GM23338 (cell line): Measurements from ENCODE around the gene SPRED3. TPM values are rescaled to one million over a fixed set of nuclear protein-coding genes. Genes with fewer than 3 reads are reported as not detected.
A peak's percentile ranks its signal among the peaks of the same experiment; 100 is the strongest.

Experiments
- ATAC-seq: fragments of 200-7000 bp; cut with Tn5 transposase; 3 replicates; pipeline ENCODE4 v1.9.1; 2020
- DNase-seq: peaks from one replicate; pipeline ENCODE4 v3.0.0-alpha.2; 2015; ENCODE audit warnings: low spot score
- H2AFZ ChIP-seq: fragments of 200-600 bp; sonication (generic); 2 replicates; pipeline ENCODE4 v1.8.0; 2016; ENCODE audit warnings: antibody characterized with exemption, mild to moderate bottlenecking, moderate library complexity
- H3F3A ChIP-seq: fragments of 200-600 bp; sonication (generic); replicated peaks from 2 replicates; pipeline ENCODE4 v1.8.0; 2017; ENCODE audit warnings: antibody characterized with exemption, mixed run types, low read depth
- H3K27ac ChIP-seq: fragments of 200-600 bp; sonication (generic); 2 replicates; pipeline ENCODE4 v1.6.1; 2016; ENCODE audit warnings: low read depth
- H3K27me3 ChIP-seq: fragments of 200-600 bp; sonication (generic); 2 replicates; pipeline ENCODE4 v1.8.0; 2016; ENCODE audit warnings: mild to moderate bottlenecking, mixed run types, moderate library complexity; ENCODE audit not compliant: insufficient read depth
- H3K36me3 ChIP-seq: fragments of 200-600 bp; sonication (generic); 2 replicates; pipeline ENCODE4 v1.8.0; 2016; ENCODE audit warnings: mild to moderate bottlenecking; ENCODE audit not compliant: insufficient read depth
- H3K4me1 ChIP-seq: fragments of 200-600 bp; sonication (generic); 2 replicates; pipeline ENCODE4 v1.8.0; 2016; ENCODE audit warnings: mild to moderate bottlenecking, moderate library complexity; ENCODE audit not compliant: insufficient read depth
- H3K4me2 ChIP-seq: fragments of 200-600 bp; sonication (generic); 2 replicates; pipeline ENCODE4 v1.7.1; 2017; ENCODE audit warnings: mixed run types
- H3K4me3 ChIP-seq: fragments of 200-600 bp; sonication (generic); 2 replicates; pipeline ENCODE4 v1.6.1; 2016; ENCODE audit warnings: mixed run types
- H3K79me2 ChIP-seq: fragments of 200-600 bp; sonication (generic); replicated peaks from 2 replicates; pipeline ENCODE4 v1.8.0; 2017; ENCODE audit warnings: mild to moderate bottlenecking; ENCODE audit not compliant: insufficient read depth
- H3K9me2 ChIP-seq: fragments of 200-600 bp; sonication (generic); 2 replicates; pipeline ENCODE4 v1.8.0; 2017; ENCODE audit not compliant: insufficient read depth
- H4K20me1 ChIP-seq: fragments of 200-600 bp; sonication (generic); replicated peaks from 2 replicates; pipeline ENCODE4 v1.8.0; 2017; ENCODE audit warnings: mild to moderate bottlenecking; ENCODE audit not compliant: insufficient read depth
- H3K27ac Mint-ChIP-seq: 2 replicates; pipeline ENCODE4 v1.8.0; 2020; ENCODE audit warnings: inconsistent platforms, mild to moderate bottlenecking, moderate library complexity, mixed read lengths
- H3K27me3 Mint-ChIP-seq: 3 replicates; pipeline ENCODE4 v1.8.0; 2022; ENCODE audit warnings: low read depth, mild to moderate bottlenecking, moderate library complexity, mixed read lengths, inconsistent platforms; ENCODE audit not compliant: insufficient read depth, poor library complexity
- H3K36me3 Mint-ChIP-seq: 3 replicates; pipeline ENCODE4 v1.8.0; 2021; ENCODE audit warnings: low read depth, mild to moderate bottlenecking, inconsistent platforms, moderate library complexity, mixed read lengths
- H3K4me1 Mint-ChIP-seq: 3 replicates; pipeline ENCODE4 v1.8.0; 2020; ENCODE audit warnings: mild to moderate bottlenecking, inconsistent platforms, mixed read lengths
- H3K4me3 Mint-ChIP-seq: 3 replicates; pipeline ENCODE4 v1.8.0; 2021; ENCODE audit warnings: moderate library complexity, mild to moderate bottlenecking, inconsistent platforms, mixed read lengths
- H3K9me3 Mint-ChIP-seq: 3 replicates; pipeline ENCODE4 v1.8.0; 2020; ENCODE audit warnings: moderate library complexity, mild to moderate bottlenecking, inconsistent platforms, mixed read lengths
- CTCF ChIP-seq, 2 experiments: fragments of 200-600 bp in 1 of 2; sonication (generic) in 1 of 2; conservative IDR thresholded peaks; 2 replicates each; pipeline versions ENCODE4 v1.5.1 to v1.6.1; 2016 to 2017; ENCODE audit warnings: antibody characterized with exemption in 2 of 2, low read depth in 2 of 2, mild to moderate bottlenecking in 2 of 2, moderate library complexity in 1 of 2
- ETS1 ChIP-seq: IDR thresholded peaks from 2 replicates; pipeline ENCODE4 v1.6.1; 2016; ENCODE audit warnings: antibody characterized with exemption
- EZH2 ChIP-seq: fragments of 200-600 bp; sonication (generic); IDR thresholded peaks from one replicate; pipeline ENCODE4 v1.8.0; 2017; ENCODE audit warnings: antibody characterized with exemption, mild to moderate bottlenecking, low read depth; ENCODE audit not compliant: unreplicated experiment
- POLR2AphosphoS5 ChIP-seq: IDR thresholded peaks from 2 replicates; pipeline ENCODE4 v1.6.1; 2016; ENCODE audit warnings: antibody characterized with exemption, low read depth
- REST ChIP-seq: IDR thresholded peaks from one replicate; pipeline ENCODE4 v1.6.1; 2018; ENCODE audit warnings: antibody characterized with exemption; ENCODE audit not compliant: unreplicated experiment
- STAT1 ChIP-seq: IDR thresholded peaks from one replicate; pipeline ENCODE4 v1.6.1; 2016; ENCODE audit warnings: antibody characterized with exemption; ENCODE audit not compliant: unreplicated experiment
- ZNF331 ChIP-seq: fragments of 250-450 bp; sonication (Bioruptor Pico); IDR thresholded peaks from 2 replicates; pipeline ENCODE4 v1.5.0; 2020; ENCODE audit warnings: low read depth, mild to moderate bottlenecking, moderate library complexity
- ZNF462 ChIP-seq: fragments of 250-450 bp; sonication (Bioruptor Pico); IDR thresholded peaks from 2 replicates; pipeline ENCODE4 v1.5.0; 2020; ENCODE audit warnings: mild to moderate bottlenecking, moderate library complexity
- polyA plus RNA-seq: library from polyadenylated mRNA; unstranded; fragments of >200 nt; fragmentation: Nextera tagmentation; extraction: Ambion mirVana; gene quantifications from 2 replicates; pipeline ENCODE4 v1.2.1, GENCODE V29; 2016
- total RNA-seq: library from RNA; depleted of rRNA; stranded (reverse); fragments of >200 nt; shearing (Covaris generic); gene quantifications from 2 replicates; pipeline ENCODE4 v1.2.3, GENCODE V29; 2014

SPRED3 gene
- total and polyA plus RNA-seq, 2 experiments from 2014 or later, result 3.9 to 11.6 TPM

- Histone ChIP-seq H3K4me1 (peaks cover 6% of the 10 kb centered on the region; the same call in 1 of the 2 replicates), H4K20me1 (no peaks in the 10 kb centered on the region), H2AFZ (peak overlapping the region; percentile 98; the same call in 1 of the 2 replicates), H3K79me2 (no peaks in the 10 kb centered on the region), H3K4me3 (peak overlapping the region; percentile 66), H3F3A (0 out of 2 replicates have a peak, but pooled peaks cover 13% of the 10 kb centered on the region), H3K27me3 (peaks cover 10% of the 10 kb centered on the region; the same call in 1 of the 2 replicates), H3K4me2 (peak overlapping the region; percentile 87), H3K27ac (no peak overlapping the region), H3K9me2 (no peaks in the 10 kb centered on the region), H3K36me3 (no peaks in the 10 kb centered on the region)
- H3K4me1 Mint-ChIP-seq, result peaks cover 12% of the 10 kb centered on the region
- H3K9me3 Mint-ChIP-seq, result no peaks in the 10 kb centered on the region
- H3K4me3 Mint-ChIP-seq, result peak overlapping the region; percentile 80
- TF ChIP-seq ZNF462, result no peak
- TF ChIP-seq POLR2AphosphoS5, result no peak
- no peak for TF ChIP-seq ZNF331 (CRISPR knock-in tag)
- TF ChIP-seq STAT1, result no peak
- no peak for TF ChIP-seq CTCF (conservative IDR thresholded peaks at IDR 0.05; ENCODE audit: low read depth in 2 of 2)
- TF ChIP-seq EZH2, result no peak
- no peak for TF ChIP-seq ETS1
- TF ChIP-seq REST, result no peak
- peaks cover 25% of the 10 kb centered on the region for H3K27me3 Mint-ChIP-seq
- no peaks in the 10 kb centered on the region; the same call in 2 of the 3 replicates for H3K36me3 Mint-ChIP-seq
- DNase-seq (no peak), ATAC-seq (no peak)
- H3K27ac Mint-ChIP-seq, result no peak overlapping the region
These were observed 28.6 kb downstream of the SPRED3 start for GRCh38 chr19:38417146-38417543.
